HG02763 (cell line): ENCODE data around the gene RAMP3.
"Not testable (repeated sequence)": the region's sequence is repeated elsewhere in the genome, so short reads cannot be mapped to it uniquely, and the experiment has no call there.

Experiments used
- ATAC-seq: cut with Tn5 transposase; IDR thresholded peaks from one replicate; pipeline ENCODE4 v1.9.1; 2021; ENCODE audit warnings: mild to moderate bottlenecking, moderate library complexity; ENCODE audit not compliant: unreplicated experiment

The RAMP3 gene

GRCh38 chr7:45190406-45191165 is 33.0 kb downstream of the RAMP3 start:
- ATAC-seq, result no peak

- ATAC-seq, result no peak
Observed at GRCh38 chr7:45191396-45191795, 33.8 kb downstream of the RAMP3 start.

GRCh38 chr7:45192621-45193041 is 35.0 kb downstream of the RAMP3 start:
- no peak for ATAC-seq

- no peak for ATAC-seq
Observed at GRCh38 chr7:45193828-45194227, 36.2 kb downstream of the RAMP3 start.

GRCh38 chr7:45196374-45196773 is 38.8 kb downstream of the RAMP3 start:
- ATAC-seq, result peak; percentile 81

GRCh38 chr7:45197461-45197860 is 39.9 kb downstream of the RAMP3 start:
- no peak for ATAC-seq

- ATAC-seq, result no peak
Observed at GRCh38 chr7:45198986-45199385, 41.4 kb downstream of the RAMP3 start.

GRCh38 chr7:45199506-45199905 is 41.9 kb downstream of the RAMP3 start:
- ATAC-seq, result no peak

GRCh38 chr7:45202625-45203024 is 45.0 kb downstream of the RAMP3 start:
- ATAC-seq, result no peak

GRCh38 chr7:45203036-45203435 is 45.4 kb downstream of the RAMP3 start:
- no peak for ATAC-seq

- no peak for ATAC-seq
Observed at GRCh38 chr7:45203459-45203858, 45.9 kb downstream of the RAMP3 start.

GRCh38 chr7:45203936-45204445 is 46.4 kb downstream of the RAMP3 start:
- ATAC-seq, result peak; percentile 76

GRCh38 chr7:45206266-45206665 is 48.7 kb downstream of the RAMP3 start:
- not testable (repeated sequence) for ATAC-seq

GRCh38 chr7:45209909-45210308 is 52.3 kb downstream of the RAMP3 start:
- ATAC-seq, result not testable (repeated sequence)

- ATAC-seq, result no peak
Observed at GRCh38 chr7:45211066-45211465, 53.5 kb downstream of the RAMP3 start.

- no peak for ATAC-seq
Observed at GRCh38 chr7:45211958-45212357, 54.4 kb downstream of the RAMP3 start.

GRCh38 chr7:45212606-45213005 is 55.0 kb downstream of the RAMP3 start:
- no peak for ATAC-seq

- ATAC-seq, result no peak
Observed at GRCh38 chr7:45215601-45216062, 58.0 kb downstream of the RAMP3 start.

- ATAC-seq, result no peak
Observed at GRCh38 chr7:45216181-45216580, 58.6 kb downstream of the RAMP3 start.

- no peak for ATAC-seq
Observed at GRCh38 chr7:45216622-45217165, 59.1 kb downstream of the RAMP3 start.

- no peak for ATAC-seq
Observed at GRCh38 chr7:45217358-45217757, 59.8 kb downstream of the RAMP3 start.

GRCh38 chr7:45219130-45219529 is 61.5 kb downstream of the RAMP3 start:
- no peak for ATAC-seq
